HepG2 (cell line): ENCODE measurements around the gene TBC1D19. TPM values are rescaled to one million over a fixed set of nuclear protein-coding genes. Genes with fewer than 3 reads are reported as not detected.

Experiments
- ATAC-seq: fragments of 200-7000 bp; cut with Tn5 transposase; 3 replicates; pipeline ENCODE4 v1.9.1; 2020; ENCODE audit warnings: mild to moderate bottlenecking, moderate library complexity
- BruUV-seq: library from RNA; stranded (reverse); fragments of 400-500 nt; replicated peaks from 2 replicates; lab custom pipeline; 2021; lab: Mats Ljungman, UMichigan
- CTCF ChIA-PET: fragments of 300-600 bp; formaldehyde crosslinking; extraction: SDS; loops from one replicate; lab custom pipeline; 2021; ENCODE audit warnings: low total read pairs, inconsistent platforms, low intra/inter-chr PET ratio; lab: Yijun Ruan, JAX
- POLR2A ChIA-PET: fragments of 350-600 bp; sonication (Branson Sonifier 250); formaldehyde crosslinking; loops from one replicate; lab custom pipeline; 2020; ENCODE audit warnings: antibody characterized with exemption, inconsistent platforms; lab: Yijun Ruan, JAX
- DNase-seq: peaks from one replicate; pipeline ENCODE4 v3.0.0-alpha.2; 2015; ENCODE audit warnings: low spot score
- FAIRE-seq: peaks from 3 replicates; lab custom pipeline; 2011; peaks lifted over from hg19 to GRCh38; lab: Jason Lieb, UNC
- H2AFZ ChIP-seq: one replicate; pipeline ENCODE4 v1.6.1; 2011; ENCODE audit warnings: low read length, inconsistent platforms
- H3K27ac ChIP-seq: fragments of 300-600 bp; 3 replicates; pipeline ENCODE4 v1.8.0; 2011; ENCODE audit warnings: mixed run types, mild to moderate bottlenecking, mixed read lengths, low read length, inconsistent platforms; ENCODE audit not compliant: insufficient read depth; ENCODE audit errors: extremely low read length
- H3K27me3 ChIP-seq, 2 experiments: fragments of 200-600 bp in 1 of 2; 2 replicates in 1 of 2; 3 replicates in 1 of 2; pipeline versions ENCODE4 v1.6.0 to v1.8.0; 2011; ENCODE audit warnings: low read length in 2 of 2, mild to moderate bottlenecking in 2 of 2, moderate library complexity in 2 of 2, inconsistent platforms in 1 of 2; ENCODE audit not compliant: insufficient read depth in 2 of 2, control insufficient read depth in 1 of 2
- H3K36me3 ChIP-seq, 2 experiments: fragments of 200-600 bp in 1 of 2; replicated peaks in 1 of 2; 2 replicates in 1 of 2; 3 replicates in 1 of 2; pipeline versions ENCODE4 v1.5.1 to v1.8.0; 2011; ENCODE audit warnings: low read length in 2 of 2, inconsistent platforms in 1 of 2; ENCODE audit not compliant: insufficient read depth in 2 of 2, control insufficient read depth in 1 of 2
- H3K4me1 ChIP-seq: 2 replicates; pipeline ENCODE4 v1.5.1; 2012; ENCODE audit warnings: low read length, inconsistent platforms; ENCODE audit not compliant: insufficient read depth
- H3K4me2 ChIP-seq: 2 replicates; pipeline ENCODE4 v1.6.0; 2011; ENCODE audit warnings: low read depth, low read length, inconsistent platforms
- H3K4me3 ChIP-seq, 3 experiments: fragments of 200-600 bp in 1 of 3; sonication (generic), shearing (Covaris generic) in 1 of 3; replicated peaks in 1 of 3; 2 replicates each; pipeline ENCODE4 v1.5.1; 2011 to 2016; ENCODE audit warnings: low read length in 3 of 3, inconsistent platforms in 2 of 3, low read depth in 2 of 3, mild to moderate bottlenecking in 2 of 3, control low read depth in 1 of 3, mixed read lengths in 1 of 3; ENCODE audit not compliant: insufficient read depth in 1 of 3
- H3K79me2 ChIP-seq: one replicate; pipeline ENCODE4 v1.6.1; 2011; ENCODE audit warnings: low read length, inconsistent platforms; ENCODE audit not compliant: insufficient read depth
- H3K9ac ChIP-seq: 2 replicates; pipeline ENCODE4 v1.6.0; 2011; ENCODE audit warnings: mild to moderate bottlenecking, low read depth, low read length, inconsistent platforms; ENCODE audit not compliant: insufficient read depth
- H3K9me3 ChIP-seq: 2 replicates; pipeline ENCODE4 v1.5.1; 2012; ENCODE audit warnings: mild to moderate bottlenecking, low read length
- H4K20me1 ChIP-seq: 2 replicates; pipeline ENCODE4 v1.6.0; 2011; ENCODE audit warnings: inconsistent platforms, mild to moderate bottlenecking, low read length, moderate library complexity; ENCODE audit not compliant: insufficient read depth
- ATF2 ChIP-seq: sonication (generic); formaldehyde crosslinking; IDR thresholded peaks from 2 replicates; pipeline ENCODE4 v1.4.0; 2020; ENCODE audit warnings: missing genetic modification reagents
- BRCA1 ChIP-seq: sonication (generic); formaldehyde crosslinking; IDR thresholded peaks from 2 replicates; pipeline ENCODE4 v1.4.0; 2020; ENCODE audit warnings: missing genetic modification reagents
- E2F1 ChIP-seq: sonication (generic); formaldehyde crosslinking; IDR thresholded peaks from 2 replicates; pipeline ENCODE4 v1.5.0; 2020; ENCODE audit warnings: missing genetic modification reagents
- IKZF1 ChIP-seq: fragments of 450-650 bp; IDR thresholded peaks from 2 replicates; pipeline ENCODE4 v1.7.1; 2016
- IKZF4 ChIP-seq: sonication (generic); formaldehyde crosslinking; IDR thresholded peaks from 2 replicates; pipeline ENCODE4 v1.5.1; 2020; ENCODE audit warnings: borderline replicate concordance, mild to moderate bottlenecking, low read depth, missing genetic modification reagents; ENCODE audit errors: not compliant biosample characterization
- MYNN ChIP-seq: sonication (generic); formaldehyde crosslinking; IDR thresholded peaks from 2 replicates; pipeline ENCODE4 v1.4.0; 2020; ENCODE audit warnings: mild to moderate bottlenecking, low read depth, missing genetic modification reagents
- NFE2 ChIP-seq: sonication (generic); formaldehyde crosslinking; IDR thresholded peaks from 2 replicates; pipeline ENCODE4 v1.4.0; 2020; ENCODE audit warnings: missing genetic modification reagents
- PHF8 ChIP-seq: sonication (generic); formaldehyde crosslinking; IDR thresholded peaks from 2 replicates; pipeline ENCODE4 v1.5.0; 2020; ENCODE audit warnings: missing genetic modification reagents
- REXO4 ChIP-seq: sonication (generic); formaldehyde crosslinking; IDR thresholded peaks from 2 replicates; pipeline ENCODE4 v1.8.0; 2022; ENCODE audit warnings: missing genetic modification reagents, mild to moderate bottlenecking, borderline replicate concordance
- SMYD3 ChIP-seq: sonication (generic); formaldehyde crosslinking; IDR thresholded peaks from 2 replicates; pipeline ENCODE4 v1.8.1; 2023; ENCODE audit warnings: mild to moderate bottlenecking, missing genetic modification reagents
- SOX13 ChIP-seq, 3 experiments: fragments of 450-650 bp in 1 of 3; sonication (generic) in 1 of 3; formaldehyde crosslinking in 1 of 3; IDR thresholded peaks in 2 of 3; conservative IDR thresholded peaks in 1 of 3; 2 replicates each; pipeline versions ENCODE4 v1.5.0 to v1.6.1; 2016 to 2020; ENCODE audit warnings: antibody characterized with exemption in 1 of 3, mild to moderate bottlenecking in 1 of 3, missing compliant biosample characterization in 1 of 3, missing genetic modification reagents in 1 of 3, moderate library complexity in 1 of 3
- U2AF2 ChIP-seq: fragments of 200-400 bp; formaldehyde crosslinking; IDR thresholded peaks from 2 replicates; pipeline ENCODE4 v1.6.1; 2017; ENCODE audit warnings: low read depth, mild to moderate bottlenecking, low read length
- ZNF225 ChIP-seq: sonication (generic); formaldehyde crosslinking; IDR thresholded peaks from 2 replicates; pipeline ENCODE4 v1.4.0; 2020; ENCODE audit warnings: mild to moderate bottlenecking, missing genetic modification reagents
- ZNF75D ChIP-seq: sonication (generic); formaldehyde crosslinking; IDR thresholded peaks from 2 replicates; pipeline ENCODE4 v1.8.1; 2023; ENCODE audit warnings: missing genetic modification reagents, mild to moderate bottlenecking, borderline replicate concordance
- WGBS: methylation state at CpG from one replicate; pipeline ENCODE4 v1.1.6; 2017; ENCODE audit warnings: low lambda C conversion rate; 5-methylcytosine and 5-hydroxymethylcytosine counted together
- in situ Hi-C: cut with HindIII; loops from 2 replicates; pipeline ENCODE4 v1.10.0; 2017; ENCODE audit warnings: low pct_unique_long_range_greater_than_20kb; ENCODE audit not compliant: extremely low pct_ligation_motif_present
- intact Hi-C: fragments of 100-400 bp; cut with micrococcal nuclease; formaldehyde crosslinking; loops from one replicate; pipeline ENCODE4 v1.10.0; 2022; ENCODE audit not compliant: unreplicated experiment
- polyA plus RNA-seq, 8 experiments: library from polyadenylated mRNA; depleted of rRNA in 3 of 8; stranded (reverse) in 7 of 8; unstranded in 1 of 8; fragments of >200 nt; fragmentation: Illumina TruSeq in 4 of 8; extraction: Trizol in 4 of 8; gene quantifications; 2 replicates each; pipeline versions ENCODE4 v1.2.1 to v1.2.3, GENCODE V29; 2011 to 2016; ENCODE audit warnings: low read depth in 4 of 8, missing spikeins in 1 of 8, mixed read lengths in 1 of 8; ENCODE audit not compliant: insufficient read depth in 1 of 8
- total RNA-seq, 5 experiments: library from RNA; depleted of rRNA; stranded (reverse); fragments of >200 nt; fragmentation: Illumina TruSeq; extraction: Trizol; gene quantifications; 2 replicates each; pipeline ENCODE4 v1.2.3, GENCODE V29; 2016; ENCODE audit warnings: low read depth in 1 of 5

TBC1D19 gene
- total and polyA plus RNA-seq, 2 of the 13 experiments (the other 11 are each of a cell fraction or from before 2014, with no cell fraction given) = 1.6 to 3.5 TPM

GRCh38 chr4:26762650-26763049, 178.8 kb downstream of the TBC1D19 start:
- H3K27ac ChIP-seq = no peak overlapping the region
- no peak for TF ChIP-seq BRCA1
- TF ChIP-seq MYNN (CRISPR knock-in tag) = no peak
- no peak for TF ChIP-seq SMYD3 (CRISPR knock-in tag)
- no peak for TF ChIP-seq NFE2 (CRISPR knock-in tag)
- no peak for TF ChIP-seq ZNF225 (CRISPR knock-in tag)
- no peak for TF ChIP-seq U2AF2
- TF ChIP-seq ZNF75D (CRISPR knock-in tag) = no peak
- no peak for TF ChIP-seq IKZF1
- no peak for TF ChIP-seq REXO4 (CRISPR knock-in tag)
- no peak for TF ChIP-seq PHF8 (CRISPR knock-in tag)
- no peak for TF ChIP-seq ATF2 (CRISPR knock-in tag)
- no peak for TF ChIP-seq E2F1 (CRISPR knock-in tag)
- TF ChIP-seq IKZF4 = no peak
- TF ChIP-seq SOX13 (IDR thresholded peaks at IDR 0.05) = no peak
- TF ChIP-seq SOX13 (CRISPR knock-in tag; conservative IDR thresholded peaks at IDR 0.05 in 1 of 2, IDR thresholded peaks at IDR 0.05 in 1 of 2) = no peak
- TF ChIP-seq, all 625 proteins: peak for 0
- Histone ChIP-seq H2AFZ (no peak overlapping the region), H3K36me3 (no peaks in the 10 kb centered on the region), H3K9ac (no peak overlapping the region), H3K4me1 (no peaks in the 10 kb centered on the region), H3K9me3 (no peaks in the 10 kb centered on the region), H3K79me2 (no peaks in the 10 kb centered on the region), H3K27me3 (no peaks in the 10 kb centered on the region), H3K4me2 (no peak overlapping the region), H3K4me3 (no peak overlapping the region), H4K20me1 (no peaks in the 10 kb centered on the region)
- DNase-seq (no peak), ATAC-seq (no peak), FAIRE-seq (no peak)
- no TSS peak for BruUV-seq
- in situ Hi-C loops = no loop called here
- intact Hi-C loops = no loop called here
- CTCF ChIA-PET = no interaction called here
- WGBS = 84% methylated on average over 2 of the region's 2 CpGs
- POLR2A ChIA-PET = no interaction called here
